HG03060 (cell line): ENCODE results near the gene PFDN2.
"Not testable (repeated sequence)": the region's sequence is repeated elsewhere in the genome, so short reads cannot be mapped to it uniquely, and the experiment has no call there.

Source experiments
- ATAC-seq: cut with Tn5 transposase; IDR thresholded peaks from one replicate; pipeline ENCODE4 v1.9.1; 2021; ENCODE audit warnings: low read depth, moderate number of reproducible peaks; ENCODE audit not compliant: unreplicated experiment

The PFDN2 gene

DNA sequence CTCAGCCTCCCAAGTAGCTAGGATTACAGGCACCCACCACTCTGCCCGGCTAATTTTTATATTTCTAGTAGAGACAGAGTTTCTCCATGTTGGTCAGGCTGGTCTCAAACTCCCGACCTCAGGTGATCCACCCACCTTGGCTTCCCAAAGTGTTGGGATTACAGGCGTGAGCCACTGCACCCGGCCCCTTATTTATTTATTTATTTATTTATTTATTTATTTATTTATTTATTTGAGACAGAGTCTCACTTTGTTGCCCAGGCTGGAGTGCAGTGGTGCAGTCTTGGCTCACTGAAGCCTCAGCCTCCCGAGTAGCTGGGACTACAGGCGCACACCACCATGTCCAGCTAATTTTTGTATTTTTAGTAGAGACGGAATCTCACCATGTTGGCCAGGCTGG, 52.2 kb downstream of the PFDN2 start:
- not testable (repeated sequence) for ATAC-seq

- ATAC-seq: not testable (repeated sequence)
These were observed 53.9 kb downstream of the PFDN2 start for GRCh38 chr1:161063936-161064335.

GRCh38 chr1:161061419-161061818, 56.4 kb downstream of the PFDN2 start:
- no peak for ATAC-seq

- no peak for ATAC-seq
These were observed 58.5 kb downstream of the PFDN2 start for GRCh38 chr1:161059293-161059692.

DNA sequence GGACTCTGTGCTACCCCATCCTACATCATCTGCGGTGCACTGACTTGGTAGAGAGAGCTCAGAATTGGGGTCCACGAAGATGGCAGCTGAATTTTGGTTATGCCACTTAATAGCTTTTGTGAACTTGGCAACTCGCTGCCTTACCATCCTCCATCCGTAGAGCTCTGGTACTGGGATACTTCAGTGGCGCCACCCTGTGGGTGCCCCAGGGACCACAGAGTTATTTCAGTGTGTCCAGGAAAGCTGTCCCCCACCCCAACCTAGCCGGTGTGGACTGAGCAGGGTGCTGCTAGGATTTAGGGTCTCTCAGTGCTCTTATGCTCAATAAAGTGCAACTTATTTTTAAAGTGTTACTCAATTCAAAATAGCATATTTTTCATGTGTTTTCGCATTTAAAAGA, 63.0 kb downstream of the PFDN2 start:
- no peak for ATAC-seq

DNA sequence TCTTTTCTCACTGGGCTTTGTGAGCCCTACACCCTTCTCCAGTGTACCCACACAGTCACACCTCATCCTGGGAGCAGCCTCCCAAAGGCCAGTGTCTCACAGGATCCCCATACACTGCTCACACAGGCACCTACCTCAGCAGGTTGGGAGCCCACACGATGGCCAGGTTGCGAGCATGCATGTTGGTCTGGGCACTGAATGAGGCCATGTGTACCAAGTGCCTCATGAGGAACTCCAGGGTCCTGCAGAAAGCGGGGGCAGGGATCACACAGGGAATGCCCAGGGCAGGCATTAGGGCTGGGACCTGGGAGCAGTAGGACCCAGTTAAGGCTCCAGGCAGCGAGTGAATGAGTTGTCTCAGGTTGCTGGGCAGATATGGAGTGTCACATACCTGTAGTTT, 63.6 kb downstream of the PFDN2 start:
- no peak for ATAC-seq

DNA sequence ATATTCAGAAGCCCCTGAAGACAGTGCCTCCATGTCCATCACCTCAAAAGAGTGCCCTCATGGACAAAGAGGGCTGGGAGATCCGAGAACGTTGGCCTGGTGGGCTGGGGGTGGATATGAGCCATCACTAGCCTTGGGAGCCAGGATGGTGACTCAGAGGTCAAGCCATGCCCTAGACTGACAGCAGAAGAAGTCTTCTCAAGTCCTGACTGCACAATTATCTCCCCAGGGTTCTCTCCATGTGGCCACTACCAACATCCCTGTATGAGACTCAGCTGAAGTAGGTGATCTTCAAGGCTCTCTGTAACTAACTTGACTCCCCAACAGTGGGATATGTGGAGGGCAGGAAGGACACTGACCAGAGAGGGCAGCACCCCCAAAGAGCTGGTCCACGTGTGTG, 64.9 kb downstream of the PFDN2 start:
- ATAC-seq: no peak

DNA sequence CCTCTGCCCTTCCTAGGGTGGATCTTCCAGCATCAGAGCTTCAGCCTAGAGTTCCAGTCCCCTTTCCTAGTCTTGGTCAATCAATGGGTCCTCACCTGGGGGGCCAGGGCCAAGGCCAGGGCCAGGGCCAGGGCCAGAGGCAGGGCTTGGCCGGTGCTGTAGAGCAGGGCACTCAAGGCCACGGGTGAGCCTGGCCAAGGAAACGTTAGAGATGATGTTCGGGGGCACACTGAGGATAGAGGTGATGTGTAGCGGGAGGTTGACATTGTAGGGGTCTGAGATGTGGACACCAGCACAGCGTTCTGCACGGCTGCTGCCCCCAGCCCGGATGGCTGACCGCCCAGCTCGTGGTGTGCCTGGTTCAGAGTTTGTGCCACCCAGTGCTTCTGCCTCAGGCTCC, 66.6 kb downstream of the PFDN2 start:
- ATAC-seq: no peak
